Endometrial microvascular endothelial cells (primary cell): ENCODE measurements around the gene ZFYVE21. TPM values are rescaled to one million over a fixed set of nuclear protein-coding genes. Genes with fewer than 3 reads are reported as not detected.

ENCODE experiments used
- in situ Hi-C: cut with HindIII; loops from 2 replicates; pipeline ENCODE4 v1.10.0; 2017; ENCODE audit warnings: low sequenced_read_pairs, low pct_unique_long_range_greater_than_20kb; ENCODE audit errors: inconsistent ontology term
- total RNA-seq: library from RNA; depleted of rRNA; stranded (reverse); fragments of >200 nt; gene quantifications from one replicate; pipeline ENCODE4 v1.2.3, GENCODE V29; 2015; ENCODE audit errors: inconsistent ontology term

Gene ZFYVE21
- total RNA-seq, 1 donor from 2014 or later: 67.1 TPM

GRCh38 chr14:103742499-103743255 is 27.1 kb downstream of the ZFYVE21 start:
- in situ Hi-C loops: no loop called here

- in situ Hi-C loops: no loop called here
Measured at GRCh38 chr14:103743691-103744090, 28.1 kb downstream of the ZFYVE21 start.

GRCh38 chr14:103744621-103745395 is 29.2 kb downstream of the ZFYVE21 start:
- in situ Hi-C loops: no loop called here

GRCh38 chr14:103745424-103745823 is 29.8 kb downstream of the ZFYVE21 start:
- in situ Hi-C loops: no loop called here

GRCh38 chr14:103746701-103747100 is 31.1 kb downstream of the ZFYVE21 start:
- in situ Hi-C loops: no loop called here

- in situ Hi-C loops: no loop called here
Measured at GRCh38 chr14:103748534-103748857, 32.9 kb downstream of the ZFYVE21 start.

GRCh38 chr14:103749452-103749851 is 33.8 kb downstream of the ZFYVE21 start:
- in situ Hi-C loops: no loop called here

- in situ Hi-C loops: no loop called here
Measured at GRCh38 chr14:103749860-103750259, 34.2 kb downstream of the ZFYVE21 start.

GRCh38 chr14:103753774-103754173 is 38.2 kb downstream of the ZFYVE21 start:
- in situ Hi-C loops: no loop called here

- in situ Hi-C loops: no loop called here
Measured at GRCh38 chr14:103755060-103755459, 39.5 kb downstream of the ZFYVE21 start.

- in situ Hi-C loops: no loop called here
Measured at GRCh38 chr14:103758059-103758776, 42.6 kb downstream of the ZFYVE21 start.

GRCh38 chr14:103762036-103762435 is 46.4 kb downstream of the ZFYVE21 start:
- in situ Hi-C loops: no loop called here

- in situ Hi-C loops: no loop called here
Measured at GRCh38 chr14:103762541-103762940, 46.9 kb downstream of the ZFYVE21 start.

GRCh38 chr14:103763730-103764488 is 48.3 kb downstream of the ZFYVE21 start:
- in situ Hi-C loops: no loop called here

- in situ Hi-C loops: no loop called here
Measured at GRCh38 chr14:103765526-103765925, 49.9 kb downstream of the ZFYVE21 start.

GRCh38 chr14:103767336-103767894 is 51.8 kb downstream of the ZFYVE21 start:
- in situ Hi-C loops: no loop called here

GRCh38 chr14:103770500-103770899 is 54.9 kb downstream of the ZFYVE21 start:
- in situ Hi-C loops: no loop called here

GRCh38 chr14:103770902-103771301 is 55.3 kb downstream of the ZFYVE21 start:
- in situ Hi-C loops: no loop called here
